Neural cell (in vitro differentiated cells): ENCODE measurements around the gene DKC1. TPM values are rescaled to one million over a fixed set of nuclear protein-coding genes. Genes with fewer than 3 reads are reported as not detected.

Source experiments
- H2AFZ ChIP-seq: fragments of 200-600, 300-800 bp; sonication (generic), shearing (Covaris generic); 2 replicates; pipeline ENCODE4 v1.6.0; 2014; ENCODE audit warnings: low read depth, mild to moderate bottlenecking, antibody characterized with exemption, low read length, moderate library complexity
- H3F3A ChIP-seq: fragments of 200-600 bp; shearing (Covaris generic); 2 replicates; pipeline ENCODE4 v1.6.1; 2016; ENCODE audit warnings: mild to moderate bottlenecking, moderate library complexity, mixed read lengths, antibody characterized with exemption, low read length; ENCODE audit not compliant: insufficient read depth, poor library complexity, severe bottlenecking
- H3K27ac ChIP-seq: fragments of 200-600, 300-800 bp; sonication (generic), shearing (Covaris generic); 2 replicates; pipeline ENCODE4 v1.5.1; 2014; ENCODE audit warnings: mild to moderate bottlenecking, low read length, moderate library complexity
- H3K27me3 ChIP-seq: fragments of 300-800, 200-600 bp; sonication (generic), shearing (Covaris generic); 2 replicates; pipeline ENCODE4 v1.6.0; 2014; ENCODE audit warnings: mild to moderate bottlenecking, low read depth, low read length, moderate library complexity; ENCODE audit not compliant: insufficient read depth
- H3K36me3 ChIP-seq: fragments of 300-800, 200-600 bp; sonication (generic), shearing (Covaris generic); 2 replicates; pipeline ENCODE4 v1.5.1; 2014; ENCODE audit warnings: mild to moderate bottlenecking, antibody characterized with exemption, low read length, moderate library complexity; ENCODE audit not compliant: insufficient read depth
- H3K4me2 ChIP-seq: fragments of 300-800, 200-600 bp; sonication (generic), shearing (Covaris generic); 2 replicates; pipeline ENCODE4 v1.6.0; 2014; ENCODE audit warnings: mild to moderate bottlenecking, low read length
- H3K4me3 ChIP-seq: fragments of 300-800, 200-600 bp; sonication (generic), shearing (Covaris generic); 2 replicates; pipeline ENCODE4 v1.5.1; 2014; ENCODE audit warnings: mild to moderate bottlenecking, low read length, moderate library complexity
- H3K79me2 ChIP-seq: fragments of 200-600 bp; shearing (Covaris generic); replicated peaks from 2 replicates; pipeline ENCODE4 v1.6.0; 2014; ENCODE audit warnings: mild to moderate bottlenecking, low read length, moderate library complexity; ENCODE audit not compliant: insufficient read depth
- H3K9ac ChIP-seq: fragments of 300-800, 200-600 bp; sonication (generic), shearing (Covaris generic); 2 replicates; pipeline ENCODE4 v1.6.1; 2016; ENCODE audit warnings: mild to moderate bottlenecking, low read length, mixed read lengths
- H3K9me2 ChIP-seq: fragments of 200-600 bp; shearing (Covaris generic); 2 replicates; pipeline ENCODE4 v1.6.1; 2016; ENCODE audit warnings: mild to moderate bottlenecking, low read length, mixed read lengths; ENCODE audit not compliant: insufficient read depth
- H3K9me3 ChIP-seq: fragments of 200-600, 300-800 bp; sonication (generic), shearing (Covaris generic); 2 replicates; pipeline ENCODE4 v1.6.1; 2016; ENCODE audit warnings: mild to moderate bottlenecking, mixed run types, low read length, moderate library complexity, mixed read lengths
- H4K20me1 ChIP-seq: fragments of 200-600 bp; shearing (Covaris generic); 2 replicates; pipeline ENCODE4 v1.6.1; 2016; ENCODE audit warnings: mild to moderate bottlenecking, mixed run types; ENCODE audit not compliant: insufficient read depth
- EP300 ChIP-seq: fragments of 450-650 bp; conservative IDR thresholded peaks from 2 replicates; pipeline ENCODE4 v1.6.1; 2014; ENCODE audit warnings: antibody characterized with exemption, mild to moderate bottlenecking, moderate library complexity; ENCODE audit not compliant: poor library complexity, severe bottlenecking
- EZH2 ChIP-seq: fragments of 200-600, 300-800 bp; shearing (Covaris generic), sonication (generic); IDR thresholded peaks from 2 replicates; pipeline ENCODE4 v1.6.1; 2014; ENCODE audit warnings: antibody characterized with exemption, low read length, borderline replicate concordance, mild to moderate bottlenecking; ENCODE audit not compliant: insufficient read depth, poor library complexity, severe bottlenecking
- MXI1 ChIP-seq: fragments of 450-650 bp; conservative IDR thresholded peaks from 2 replicates; pipeline ENCODE4 v1.6.1; 2014; ENCODE audit warnings: antibody characterized with exemption, mild to moderate bottlenecking; ENCODE audit not compliant: poor library complexity, severe bottlenecking
- POLR2AphosphoS5 ChIP-seq: IDR thresholded peaks from 2 replicates; pipeline ENCODE4 v1.6.1; 2012
- RAD21 ChIP-seq: fragments of 450-650 bp; conservative IDR thresholded peaks from 2 replicates; pipeline ENCODE4 v1.6.1; 2014; ENCODE audit warnings: antibody characterized with exemption, mild to moderate bottlenecking, moderate library complexity
- SMC3 ChIP-seq: fragments of 450-650 bp; conservative IDR thresholded peaks from 2 replicates; pipeline ENCODE4 v1.6.1; 2014; ENCODE audit warnings: antibody characterized with exemption, mild to moderate bottlenecking, moderate library complexity; ENCODE audit not compliant: poor library complexity
- TAF1 ChIP-seq: IDR thresholded peaks from 2 replicates; pipeline ENCODE4 v1.6.1; 2012; ENCODE audit warnings: low read depth
- polyA plus RNA-seq: library from polyadenylated mRNA; depleted of rRNA; stranded (reverse); fragments of >200 nt; gene quantifications from 2 replicates; pipeline ENCODE4 v1.2.3, GENCODE V29; 2014
- TF ChIP-seq, protein P1 (sequence below): fragments of 450-650 bp; IDR thresholded peaks from 2 replicates; pipeline ENCODE4 v1.5.1; 2014; ENCODE audit warnings: antibody characterized with exemption, mild to moderate bottlenecking, moderate library complexity; ENCODE audit not compliant: poor library complexity, severe bottlenecking
- TF ChIP-seq, protein P2 (sequence below): IDR thresholded peaks from 2 replicates; pipeline ENCODE4 v1.6.1; 2012; ENCODE audit warnings: borderline replicate concordance

The DKC1 gene
- polyA plus RNA-seq, 1 donor from 2014 or later = 32.1 TPM

DNA sequence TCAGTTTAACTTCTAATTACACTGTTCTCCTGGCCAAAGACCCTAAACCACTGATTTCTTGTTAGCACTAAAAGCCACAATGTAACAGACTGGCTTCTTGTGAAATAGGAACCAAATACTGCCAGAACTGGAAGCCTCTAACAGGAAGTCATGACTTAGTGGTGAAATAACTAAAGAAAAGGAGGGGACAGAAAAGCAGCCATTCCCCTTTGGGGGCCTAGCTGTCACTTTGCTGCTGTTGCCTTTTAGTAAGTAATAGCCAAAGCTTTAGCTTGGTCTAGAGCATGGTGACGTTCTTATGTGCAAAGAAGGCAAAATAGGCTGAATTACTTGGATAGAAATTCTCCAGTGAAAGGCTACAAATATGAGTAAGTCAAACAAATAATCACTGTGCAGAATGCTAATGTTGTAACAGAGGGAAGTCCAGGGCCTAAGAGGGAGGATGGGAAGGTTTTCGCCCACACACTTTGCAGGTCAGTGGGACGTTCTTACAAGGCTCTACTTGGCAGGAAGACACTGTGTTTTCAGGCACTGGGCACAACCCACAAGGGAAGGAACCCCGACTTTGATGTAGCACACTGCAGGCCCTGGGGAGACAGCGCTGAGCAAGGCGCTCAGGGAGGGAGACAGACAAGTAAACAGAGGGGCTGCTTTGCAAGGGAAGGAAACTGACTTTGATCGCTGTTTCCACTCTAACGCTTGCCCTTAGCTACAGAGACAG, 28.4 kb upstream of the DKC1 start:
- Histone ChIP-seq H3K9ac (no peak overlapping the region), H3K4me3 (no peak overlapping the region), H3K27ac (no peak overlapping the region)

DNA sequence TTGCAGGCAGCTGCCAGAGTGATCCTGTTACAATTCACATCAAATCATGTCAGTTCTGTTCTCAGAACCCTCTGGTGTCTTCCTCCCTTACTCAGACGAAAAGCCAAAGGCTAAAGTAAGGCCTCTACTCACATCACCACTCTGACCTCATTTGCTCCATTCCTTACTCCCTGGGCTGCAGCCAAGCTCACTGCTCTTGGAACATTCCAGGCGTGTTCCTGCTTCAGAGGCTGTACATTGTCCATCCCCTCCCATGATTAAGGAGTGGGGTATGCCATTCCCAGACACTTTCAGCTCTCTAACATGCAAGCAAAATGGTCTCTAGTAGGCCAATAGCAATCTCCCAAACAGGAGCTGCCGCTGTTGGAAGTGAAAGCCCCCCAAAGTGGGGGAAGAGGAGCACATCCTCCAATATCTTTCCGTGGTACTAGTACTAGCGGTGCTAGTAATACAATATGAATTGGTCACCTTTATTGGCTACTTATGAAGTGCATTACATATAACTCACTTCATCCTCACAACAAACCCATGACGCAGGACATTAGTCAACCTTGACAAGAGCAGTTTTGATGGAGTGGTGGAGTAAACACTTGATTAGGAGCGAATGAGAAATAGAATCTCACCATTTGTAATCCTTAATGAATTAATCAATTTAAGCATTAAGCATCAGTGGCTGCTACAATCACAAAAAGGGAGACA, 26.8 kb upstream of the DKC1 start:
- H3K27ac ChIP-seq = no peak overlapping the region
- H3K9me2 ChIP-seq = no peaks in the 10 kb centered on the region
- no peaks in the 10 kb centered on the region for H4K20me1 ChIP-seq
- H3F3A ChIP-seq = no peaks in the 10 kb centered on the region
- H2AFZ ChIP-seq = no peak overlapping the region
- no peak overlapping the region for H3K9ac ChIP-seq
- no peak overlapping the region for H3K4me3 ChIP-seq
- H3K4me2 ChIP-seq = no peak overlapping the region
- no peaks in the 10 kb centered on the region for H3K79me2 ChIP-seq
- no peaks in the 10 kb centered on the region for H3K9me3 ChIP-seq
- no peaks in the 10 kb centered on the region for H3K27me3 ChIP-seq
- no peaks in the 10 kb centered on the region for H3K36me3 ChIP-seq
- no peak for TF ChIP-seq RAD21
- TF ChIP-seq, protein P1, sequence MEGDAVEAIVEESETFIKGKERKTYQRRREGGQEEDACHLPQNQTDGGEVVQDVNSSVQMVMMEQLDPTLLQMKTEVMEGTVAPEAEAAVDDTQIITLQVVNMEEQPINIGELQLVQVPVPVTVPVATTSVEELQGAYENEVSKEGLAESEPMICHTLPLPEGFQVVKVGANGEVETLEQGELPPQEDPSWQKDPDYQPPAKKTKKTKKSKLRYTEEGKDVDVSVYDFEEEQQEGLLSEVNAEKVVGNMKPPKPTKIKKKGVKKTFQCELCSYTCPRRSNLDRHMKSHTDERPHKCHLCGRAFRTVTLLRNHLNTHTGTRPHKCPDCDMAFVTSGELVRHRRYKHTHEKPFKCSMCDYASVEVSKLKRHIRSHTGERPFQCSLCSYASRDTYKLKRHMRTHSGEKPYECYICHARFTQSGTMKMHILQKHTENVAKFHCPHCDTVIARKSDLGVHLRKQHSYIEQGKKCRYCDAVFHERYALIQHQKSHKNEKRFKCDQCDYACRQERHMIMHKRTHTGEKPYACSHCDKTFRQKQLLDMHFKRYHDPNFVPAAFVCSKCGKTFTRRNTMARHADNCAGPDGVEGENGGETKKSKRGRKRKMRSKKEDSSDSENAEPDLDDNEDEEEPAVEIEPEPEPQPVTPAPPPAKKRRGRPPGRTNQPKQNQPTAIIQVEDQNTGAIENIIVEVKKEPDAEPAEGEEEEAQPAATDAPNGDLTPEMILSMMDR = no peak
- TF ChIP-seq EP300 = no peak
- TF ChIP-seq MXI1 = no peak
- no peak for TF ChIP-seq TAF1
- TF ChIP-seq SMC3 = no peak
- TF ChIP-seq, protein P2, sequence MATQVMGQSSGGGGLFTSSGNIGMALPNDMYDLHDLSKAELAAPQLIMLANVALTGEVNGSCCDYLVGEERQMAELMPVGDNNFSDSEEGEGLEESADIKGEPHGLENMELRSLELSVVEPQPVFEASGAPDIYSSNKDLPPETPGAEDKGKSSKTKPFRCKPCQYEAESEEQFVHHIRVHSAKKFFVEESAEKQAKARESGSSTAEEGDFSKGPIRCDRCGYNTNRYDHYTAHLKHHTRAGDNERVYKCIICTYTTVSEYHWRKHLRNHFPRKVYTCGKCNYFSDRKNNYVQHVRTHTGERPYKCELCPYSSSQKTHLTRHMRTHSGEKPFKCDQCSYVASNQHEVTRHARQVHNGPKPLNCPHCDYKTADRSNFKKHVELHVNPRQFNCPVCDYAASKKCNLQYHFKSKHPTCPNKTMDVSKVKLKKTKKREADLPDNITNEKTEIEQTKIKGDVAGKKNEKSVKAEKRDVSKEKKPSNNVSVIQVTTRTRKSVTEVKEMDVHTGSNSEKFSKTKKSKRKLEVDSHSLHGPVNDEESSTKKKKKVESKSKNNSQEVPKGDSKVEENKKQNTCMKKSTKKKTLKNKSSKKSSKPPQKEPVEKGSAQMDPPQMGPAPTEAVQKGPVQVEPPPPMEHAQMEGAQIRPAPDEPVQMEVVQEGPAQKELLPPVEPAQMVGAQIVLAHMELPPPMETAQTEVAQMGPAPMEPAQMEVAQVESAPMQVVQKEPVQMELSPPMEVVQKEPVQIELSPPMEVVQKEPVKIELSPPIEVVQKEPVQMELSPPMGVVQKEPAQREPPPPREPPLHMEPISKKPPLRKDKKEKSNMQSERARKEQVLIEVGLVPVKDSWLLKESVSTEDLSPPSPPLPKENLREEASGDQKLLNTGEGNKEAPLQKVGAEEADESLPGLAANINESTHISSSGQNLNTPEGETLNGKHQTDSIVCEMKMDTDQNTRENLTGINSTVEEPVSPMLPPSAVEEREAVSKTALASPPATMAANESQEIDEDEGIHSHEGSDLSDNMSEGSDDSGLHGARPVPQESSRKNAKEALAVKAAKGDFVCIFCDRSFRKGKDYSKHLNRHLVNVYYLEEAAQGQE = no peak
- TF ChIP-seq POLR2AphosphoS5 = no peak

More for the DNA sequence above, 28.4 kb upstream of the DKC1 start:
- no peak overlapping the region for H3K4me2 ChIP-seq
- H3K36me3 ChIP-seq = no peaks in the 10 kb centered on the region
- no peaks in the 10 kb centered on the region for H3K79me2 ChIP-seq
- H3K9me3 ChIP-seq = no peaks in the 10 kb centered on the region
- TF ChIP-seq EZH2 (no peak), TAF1 (no peak), SMC3 (no peak), RAD21 (no peak), MXI1 (no peak), POLR2AphosphoS5 (no peak), EP300 (no peak)
- TF ChIP-seq, protein P2 = no peak
- TF ChIP-seq, protein P1 = no peak
- no peaks in the 10 kb centered on the region for H3K27me3 ChIP-seq
- no peaks in the 10 kb centered on the region for H3K9me2 ChIP-seq
- no peaks in the 10 kb centered on the region for H4K20me1 ChIP-seq
- no peaks in the 10 kb centered on the region for H3F3A ChIP-seq
- no peak overlapping the region for H2AFZ ChIP-seq
